ENCODE measurements around the gene AP2M1.

The AP2M1 gene

GRCh38 chr3:184183679-184184078 lies 9.0 kb downstream of the AP2M1 start:
- ChIA-PET CTCF (interaction anchor here (0.9 to 2.1 kb wide), 7 partner anchors 23 to 330 kb away, joined by 3 to 10 read pairs (median 4); partner anchors contain the start of gene EEF1AKMT4), POLR2A (no interaction called here)
- no peak for DNase-seq (ENCODE audit: extremely low spot score)
- no peak for TF ChIP-seq CTCF (IDR thresholded peaks at IDR 0.05; ENCODE audit: control extremely low read depth, extremely low read depth, low read depth, missing control alignments)

- CTCF ChIA-PET = interaction anchor here (0.9 to 2.1 kb wide), 8 partner anchors 14 to 329 kb away, joined by 3 to 10 read pairs (median 4); partner anchors contain the start of gene EEF1AKMT4
- TF ChIP-seq CTCF (IDR thresholded peaks at IDR 0.05; ENCODE audit: control extremely low read depth, extremely low read depth, low read depth, missing control alignments) = no peak
- DNase-seq (ENCODE audit: extremely low spot score) = no peak
- POLR2A ChIA-PET = no interaction called here
Measured at GRCh38 chr3:184184546-184185230, 10.0 kb downstream of the AP2M1 start.

GRCh38 chr3:184185461-184186183 lies 11.0 kb downstream of the AP2M1 start:
- POLR2A ChIA-PET = interaction anchor here (0.9 to 1.0 kb wide), 3 partner anchors 9 to 13 kb away, joined by 3 to 7 read pairs (median 3); partner anchors contain the start of gene AP2M1

GRCh38 chr3:184186184-184186901 lies 11.7 kb downstream of the AP2M1 start, which contains the start of gene ABCF3:
TSS of gene ABCF3 (plus strand) at chr3:184186199. CDS start at chr3:184186208, 9 bp downstream.
- no peak for DNase-seq (ENCODE audit: extremely low spot score)
- CTCF ChIA-PET = interaction anchor here (1.0 to 1.9 kb wide), 7 partner anchors 9 to 291 kb away, joined by 3 to 13 read pairs (median 5); no protein-coding TSS in a partner anchor
- POLR2A ChIA-PET = interaction anchor here (0.5 to 1.0 kb wide), 4 partner anchors 9 to 13 kb away, joined by 3 to 7 read pairs (median 3); partner anchors contain the start of gene AP2M1
- TF ChIP-seq CTCF (IDR thresholded peaks at IDR 0.05; ENCODE audit: control extremely low read depth, extremely low read depth, low read depth, missing control alignments) = no peak

More at GRCh38 chr3:184185461-184186183, 11.0 kb downstream of the AP2M1 start:
- TF ChIP-seq CTCF (IDR thresholded peaks at IDR 0.05; ENCODE audit: control extremely low read depth, extremely low read depth, low read depth, missing control alignments) = no peak
- CTCF ChIA-PET = interaction anchor here (1.0 to 1.9 kb wide), 4 partner anchors 8 to 290 kb away, joined by 4 to 13 read pairs (median 5); no protein-coding TSS in a partner anchor
- DNase-seq (ENCODE audit: extremely low spot score) = peak; percentile 100

- ChIA-PET CTCF (interaction anchor here (1.1 to 1.9 kb wide), 4 partner anchors 12 to 106 kb away, joined by 3 to 13 read pairs (median 4); no protein-coding TSS in a partner anchor), POLR2A (interaction anchor here (0.5 kb wide), 1 partner anchor 11 kb away, joined by 3 read pairs; no protein-coding TSS in a partner anchor)
- no peak for TF ChIP-seq CTCF (IDR thresholded peaks at IDR 0.05; ENCODE audit: control extremely low read depth, extremely low read depth, low read depth, missing control alignments)
- no peak for DNase-seq (ENCODE audit: extremely low spot score)
Measured at GRCh38 chr3:184186902-184187207, 12.2 kb downstream of the AP2M1 start.

- no peak for DNase-seq (ENCODE audit: extremely low spot score)
- CTCF ChIA-PET = no interaction called here
- POLR2A ChIA-PET = no interaction called here
- no peak for TF ChIP-seq CTCF (IDR thresholded peaks at IDR 0.05; ENCODE audit: control extremely low read depth, extremely low read depth, low read depth, missing control alignments)
Measured at GRCh38 chr3:184188080-184188479, 13.4 kb downstream of the AP2M1 start.
